Coronary artery (tissue), 2 donors: ENCODE measurements around the gene RPS6KA4.

Experiments used
- DNase-seq: peaks from one replicate; pipeline ENCODE4 v3.0.0-alpha.2; 2017; ENCODE audit warnings: low spot score
- H3K27ac ChIP-seq, 2 donors: fragments of 200-600 bp; sonication (generic); one replicate each; pipeline ENCODE4 v1.5.1; 2016 to 2019
- H3K4me3 ChIP-seq: fragments of 200-600 bp; sonication (generic); 2 replicates; pipeline ENCODE4 v1.5.1; 2016; ENCODE audit warnings: mild to moderate bottlenecking, moderate library complexity
- TF ChIP-seq, protein P1 (sequence below): fragments of 200-600 bp; sonication (generic); IDR thresholded peaks from one replicate; pipeline ENCODE4 v1.5.1; 2019; ENCODE audit warnings: antibody characterized with exemption

Gene RPS6KA4

DNA sequence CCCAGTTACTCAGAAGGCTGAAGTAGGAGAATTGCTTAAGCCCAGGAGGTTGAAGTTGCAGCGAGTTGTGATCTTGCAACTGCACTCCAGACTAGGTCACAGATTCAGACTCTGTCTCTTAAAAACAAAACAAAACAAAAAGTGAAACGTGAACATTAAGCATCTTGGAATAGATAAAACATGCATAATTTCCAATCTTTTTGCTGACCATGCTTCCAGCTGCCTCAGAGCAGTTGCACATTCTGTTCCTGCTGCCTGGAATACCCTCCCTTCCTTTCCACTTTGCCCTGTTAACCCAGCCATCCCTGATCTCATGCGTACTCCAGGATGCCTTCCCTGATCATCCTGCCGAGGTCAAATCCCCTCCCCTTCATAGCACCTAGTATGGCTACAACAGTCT, 19.7 kb upstream of the RPS6KA4 start:
- Histone ChIP-seq H3K4me3 (no peak overlapping the region), H3K27ac (no peak overlapping the region)
- TF ChIP-seq, protein P1, sequence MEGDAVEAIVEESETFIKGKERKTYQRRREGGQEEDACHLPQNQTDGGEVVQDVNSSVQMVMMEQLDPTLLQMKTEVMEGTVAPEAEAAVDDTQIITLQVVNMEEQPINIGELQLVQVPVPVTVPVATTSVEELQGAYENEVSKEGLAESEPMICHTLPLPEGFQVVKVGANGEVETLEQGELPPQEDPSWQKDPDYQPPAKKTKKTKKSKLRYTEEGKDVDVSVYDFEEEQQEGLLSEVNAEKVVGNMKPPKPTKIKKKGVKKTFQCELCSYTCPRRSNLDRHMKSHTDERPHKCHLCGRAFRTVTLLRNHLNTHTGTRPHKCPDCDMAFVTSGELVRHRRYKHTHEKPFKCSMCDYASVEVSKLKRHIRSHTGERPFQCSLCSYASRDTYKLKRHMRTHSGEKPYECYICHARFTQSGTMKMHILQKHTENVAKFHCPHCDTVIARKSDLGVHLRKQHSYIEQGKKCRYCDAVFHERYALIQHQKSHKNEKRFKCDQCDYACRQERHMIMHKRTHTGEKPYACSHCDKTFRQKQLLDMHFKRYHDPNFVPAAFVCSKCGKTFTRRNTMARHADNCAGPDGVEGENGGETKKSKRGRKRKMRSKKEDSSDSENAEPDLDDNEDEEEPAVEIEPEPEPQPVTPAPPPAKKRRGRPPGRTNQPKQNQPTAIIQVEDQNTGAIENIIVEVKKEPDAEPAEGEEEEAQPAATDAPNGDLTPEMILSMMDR: no peak
- DNase-seq: no peak

DNA sequence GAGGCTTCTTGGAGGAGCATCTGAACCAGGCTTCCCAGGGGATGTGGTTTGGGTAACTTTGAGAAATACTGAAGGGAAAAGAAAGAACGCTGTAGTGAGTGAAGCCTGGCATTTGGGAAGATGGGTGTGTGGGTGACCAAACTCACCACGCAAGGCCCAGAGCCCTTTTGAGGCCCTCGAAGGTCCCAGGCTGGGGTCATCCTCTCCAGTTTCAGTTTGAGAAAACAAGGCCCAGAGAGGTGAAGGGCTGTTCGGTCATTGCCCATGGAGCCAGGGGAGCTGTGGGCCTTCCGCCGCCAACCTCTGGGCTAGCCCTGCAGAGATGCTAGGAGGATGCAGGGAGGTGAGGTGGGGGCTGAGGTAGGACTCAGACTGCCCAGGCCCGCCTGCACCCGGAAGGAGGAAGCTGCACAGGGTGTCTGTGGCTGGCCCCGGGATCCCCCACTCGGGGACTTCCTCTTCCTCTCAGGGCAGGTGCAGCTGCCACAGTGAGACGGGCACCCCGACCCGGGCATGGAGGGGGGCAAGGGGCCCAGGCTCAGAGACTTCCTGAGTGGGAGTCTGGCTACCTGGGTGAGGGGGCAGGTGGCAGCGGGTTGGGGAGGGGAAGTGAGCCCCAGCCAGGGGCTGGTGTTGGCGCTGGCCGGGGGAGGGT, 19.1 kb upstream of the RPS6KA4 start, which contains the start of gene CCDC88B:
Gene CCDC88B (plus strand): TSS at position 451 of the 655 bp plus-strand sequence. CDS start 63 bp downstream, at position 514.
- peak; percentile 75 for DNase-seq
- Histone ChIP-seq H3K27ac (peak within 1 kb of the TSS in 1 of 2 donors; percentile 41), H3K4me3 (peak within 1 kb of the TSS; percentile 59)
- TF ChIP-seq, protein P1: no peak

DNA sequence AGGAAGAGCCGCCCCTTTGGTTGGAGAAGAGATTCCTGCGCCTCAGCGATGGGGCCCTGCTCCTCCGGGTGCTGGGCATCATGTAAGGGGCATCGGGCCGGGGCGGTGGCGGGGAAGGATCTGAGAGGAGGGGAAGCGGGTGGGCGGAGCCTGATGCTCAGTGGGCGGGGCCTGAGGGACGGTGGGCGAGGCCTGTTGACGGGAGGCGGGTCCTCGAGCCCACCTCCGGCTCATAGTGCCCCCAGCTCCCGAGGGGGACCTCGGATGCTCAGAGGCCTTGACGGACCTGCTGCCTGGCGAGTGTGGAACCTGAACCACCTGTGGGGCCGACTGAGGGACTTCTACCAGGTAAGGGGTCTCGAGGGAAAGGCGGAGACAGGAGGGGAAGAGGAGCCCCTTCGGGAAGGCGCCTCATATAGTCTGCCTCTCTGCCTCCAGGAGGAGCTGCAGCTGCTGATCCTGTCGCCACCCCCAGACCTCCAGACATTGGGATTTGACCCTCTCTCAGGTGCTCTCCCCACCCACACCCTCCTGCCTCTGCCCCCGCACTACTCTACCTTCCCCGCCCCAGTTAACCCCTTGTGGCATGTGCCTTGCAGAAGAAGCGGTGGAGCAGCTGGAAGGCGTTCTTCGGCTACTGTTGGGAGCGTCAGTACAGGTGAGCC, 18.2 kb upstream of the RPS6KA4 start:
- Histone ChIP-seq H3K27ac (no peak overlapping the region), H3K4me3 (peak overlapping the region; percentile 59)
- DNase-seq: peak; percentile 71

DNA sequence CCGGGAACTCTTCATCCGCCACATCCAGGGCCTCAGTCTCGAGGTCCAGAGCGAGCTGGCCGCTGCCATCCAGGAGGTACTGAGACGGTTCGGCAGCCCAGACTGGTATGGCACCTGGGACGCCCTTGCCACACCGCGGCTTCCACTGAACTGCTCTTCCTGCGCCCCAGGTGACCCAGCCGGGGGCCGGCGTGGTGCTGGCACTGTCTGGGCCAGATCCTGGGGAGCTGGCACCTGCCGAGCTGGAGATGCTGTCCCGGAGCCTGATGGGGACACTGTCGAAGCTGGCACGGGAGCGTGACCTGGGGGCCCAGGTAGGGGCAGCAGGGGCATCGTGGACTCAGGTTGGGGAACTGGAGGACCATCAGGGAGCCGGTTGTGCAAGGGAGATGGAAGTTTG, 17.5 kb upstream of the RPS6KA4 start:
- H3K27ac ChIP-seq: no peak overlapping the region

More for the DNA sequence above, 18.2 kb upstream of the RPS6KA4 start:
- TF ChIP-seq, protein P1: no peak

DNA sequence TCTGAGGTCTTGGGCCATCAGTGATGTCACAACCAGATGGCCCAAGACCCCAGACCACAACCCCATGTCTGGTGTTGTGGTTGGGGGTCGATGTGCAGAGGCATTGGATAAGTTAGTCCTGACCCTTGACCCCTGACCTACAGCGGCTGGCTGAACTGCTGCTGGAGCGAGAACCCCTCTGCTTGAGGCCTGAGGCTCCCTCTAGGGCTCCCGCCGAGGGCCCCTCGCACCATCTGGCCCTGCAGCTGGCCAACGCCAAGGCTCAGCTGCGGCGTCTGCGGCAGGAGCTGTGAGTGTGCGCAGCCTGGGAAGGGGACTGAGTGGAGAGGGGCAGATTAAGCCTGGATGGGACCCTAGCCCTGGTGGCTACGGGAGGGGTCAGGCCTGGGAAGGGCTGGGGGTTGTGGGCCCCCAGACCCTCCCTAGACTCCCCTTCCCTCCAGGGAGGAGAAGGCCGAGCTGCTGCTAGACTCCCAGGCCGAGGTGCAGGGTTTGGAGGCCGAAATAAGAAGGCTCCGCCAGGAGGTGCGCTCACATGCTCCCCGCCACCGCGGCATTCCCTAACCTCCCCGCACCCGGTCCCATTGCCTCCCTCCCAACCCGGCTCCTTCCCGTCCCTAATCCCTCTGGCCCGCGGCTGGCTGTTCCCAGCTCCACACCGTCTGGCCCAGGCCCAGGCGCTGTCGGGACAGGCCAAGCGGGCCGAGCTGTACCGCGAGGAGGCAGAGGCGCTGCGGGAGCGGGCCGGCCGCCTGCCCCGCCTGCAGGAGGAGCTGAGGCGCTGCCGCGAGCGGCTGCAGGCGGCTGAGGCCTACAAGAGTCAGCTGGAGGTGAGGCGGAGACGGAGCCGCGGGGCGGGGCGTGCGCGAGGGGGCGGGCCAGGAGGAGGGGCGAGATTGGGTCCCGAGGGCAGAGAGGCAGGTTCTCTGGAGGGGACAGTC, 16.8 kb upstream of the RPS6KA4 start:
- DNase-seq: peak; percentile 91
- H3K27ac ChIP-seq: peak overlapping the region; percentile 40 to 77
- H3K4me3 ChIP-seq: peak overlapping the region; percentile 67
- TF ChIP-seq, protein P1: no peak

More for the DNA sequence above, 17.5 kb upstream of the RPS6KA4 start:
- no peak overlapping the region for H3K4me3 ChIP-seq
- peak; percentile 68 for DNase-seq
- TF ChIP-seq, protein P1: no peak

DNA sequence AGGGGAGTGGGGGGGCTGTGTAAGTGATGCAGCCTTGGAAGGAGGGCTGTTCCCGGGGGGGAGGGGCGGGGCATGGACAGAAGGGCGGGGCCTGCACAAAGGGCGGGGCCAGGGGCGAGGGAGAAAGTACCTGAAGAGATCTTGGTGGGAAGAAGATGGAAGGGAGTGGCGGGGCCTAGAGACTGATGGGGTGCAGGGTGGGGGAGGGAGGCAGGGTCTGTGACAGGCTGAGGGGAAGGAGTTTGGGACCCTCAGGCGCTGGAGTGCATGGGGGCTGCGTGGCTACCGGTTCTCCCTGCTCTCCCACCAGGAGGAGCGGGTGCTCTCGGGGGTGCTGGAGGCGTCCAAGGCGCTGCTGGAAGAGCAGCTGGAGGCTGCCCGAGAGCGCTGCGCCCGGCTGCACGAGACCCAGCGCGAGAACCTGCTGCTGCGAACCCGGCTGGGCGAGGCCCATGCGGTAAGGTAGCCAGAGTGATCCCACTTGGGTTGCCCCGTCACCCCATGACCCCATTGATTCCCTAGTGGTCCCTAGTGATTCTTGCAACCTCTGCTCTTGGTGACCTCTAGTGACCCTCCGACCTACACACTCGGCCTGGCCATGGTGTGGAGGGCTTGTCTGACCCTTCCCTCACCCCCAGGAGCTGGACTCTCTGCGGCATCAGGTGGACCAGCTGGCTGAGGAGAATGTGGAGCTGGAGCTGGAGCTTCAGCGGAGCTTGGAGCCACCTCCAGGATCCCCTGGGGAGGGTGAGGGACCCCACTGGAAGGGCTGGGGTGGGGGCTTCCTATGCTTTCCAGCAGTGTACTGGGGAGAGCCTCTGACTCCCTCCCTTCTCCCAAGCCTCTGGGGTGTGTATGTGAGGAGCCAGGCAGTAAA, 15.9 kb upstream of the RPS6KA4 start:
- peak overlapping the region in 1 of 2 donors; percentile 77 for H3K27ac ChIP-seq
- TF ChIP-seq, protein P1: no peak
- DNase-seq: peak; percentile 69

More for the DNA sequence above, 15.9 kb upstream of the RPS6KA4 start:
- H3K4me3 ChIP-seq: peak overlapping the region; percentile 67
